ENCODE data around the gene CD36. TPM values are rescaled to one million over a fixed set of nuclear protein-coding genes. Genes with fewer than 3 reads are reported as not detected.

Gene CD36
- total and polyA plus RNA-seq, 2 of the 8 experiments (the other 6 are each of a cell fraction or from before 2014, with no cell fraction given) = 0.33 to 0.60 TPM

DNA sequence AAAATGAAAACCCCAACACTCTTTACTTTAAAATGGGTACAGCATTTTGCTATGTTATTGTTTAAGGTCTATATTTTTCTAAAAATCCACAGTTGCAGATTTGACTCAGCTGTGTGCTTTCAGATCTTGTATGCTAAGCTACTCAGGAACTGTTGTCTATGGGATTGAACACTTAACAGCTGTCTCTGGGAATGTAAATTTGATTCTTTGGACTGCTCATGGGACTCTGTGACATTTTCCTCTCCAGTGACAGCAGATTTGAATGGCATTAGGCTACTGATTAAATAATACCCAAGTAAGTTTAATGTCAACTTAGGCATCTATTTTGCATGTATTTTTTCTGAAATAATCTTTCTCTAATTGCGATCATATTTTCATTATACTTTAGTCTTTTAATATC lies 1.7 kb upstream of the CD36 start:
- H3K27me3 ChIP-seq (replicated peaks in 1 of 4; ENCODE audit: control insufficient read depth in 3 of 4, extremely low read depth in 1 of 4, insufficient read depth in 3 of 4, low read length in 3 of 4) = no peaks in the 10 kb centered on the region
- ChIA-PET POLR2A (ENCODE audit: partially characterized antibody) (no interaction called here), CTCF (ENCODE audit: partially characterized antibody) (no interaction called here)
- FAIRE-seq (no peak), DNase-seq (ENCODE audit: low read depth in 1 of 2, low spot score in 2 of 2) (no peak)
- H3K4me2 ChIP-seq (ENCODE audit: insufficient read depth in 1 of 2, low read depth in 2 of 2, low read length in 2 of 2) = no peak overlapping the region
- H3K79me1 ChIP-seq (ENCODE audit: low read depth, low read length) = no peaks in the 10 kb centered on the region
- no peak overlapping the region for H2BK12ac ChIP-seq (ENCODE audit: low read depth, low read length)
- no peak overlapping the region for H3K18ac ChIP-seq (ENCODE audit: extremely low read depth, low read length)
- H4K91ac ChIP-seq (replicated peaks; ENCODE audit: insufficient read length, low read length) = no peak overlapping the region
- H4K5ac ChIP-seq (ENCODE audit: insufficient read length, low read depth, low read length) = no peak overlapping the region
- no peak overlapping the region for H3K14ac ChIP-seq (ENCODE audit: insufficient read length)
- no peak overlapping the region for H2AK5ac ChIP-seq (ENCODE audit: low read depth, low read length)
- H2AFZ ChIP-seq (ENCODE audit: low read length) = no peak overlapping the region
- no peak overlapping the region for H2BK20ac ChIP-seq (ENCODE audit: low read length)
- no peak overlapping the region for H2BK120ac ChIP-seq (replicated peaks; ENCODE audit: low read depth, low read length)
- H3K79me2 ChIP-seq (ENCODE audit: control insufficient read depth in 1 of 2, insufficient read depth in 2 of 2, low read length in 2 of 2) = no peaks in the 10 kb centered on the region
- H3K56ac ChIP-seq (replicated peaks; ENCODE audit: insufficient read length, low read depth, low read length) = no peak overlapping the region
- H3K4me3 ChIP-seq (ENCODE audit: extremely low read depth in 1 of 4, insufficient read depth in 2 of 4, low read depth in 3 of 4, low read length in 4 of 4) = no peak overlapping the region
- no peak overlapping the region for H2BK5ac ChIP-seq (ENCODE audit: low read depth, low read length)
- no peak overlapping the region for H3K23ac ChIP-seq (ENCODE audit: insufficient read length)
- H4K8ac ChIP-seq (ENCODE audit: extremely low read depth, insufficient read depth, low read length) = no peak overlapping the region
- H2BK15ac ChIP-seq (ENCODE audit: low read length) = no peak overlapping the region
- no peak overlapping the region for H3K4ac ChIP-seq (replicated peaks; ENCODE audit: insufficient read length, low read depth, low read length)
- no peaks in the 10 kb centered on the region for H3K9me3 ChIP-seq (ENCODE audit: insufficient read depth in 2 of 2, low read depth in 1 of 2, low read length in 1 of 2)
- no peak overlapping the region for H3K27ac ChIP-seq (ENCODE audit: low read depth, low read length)
- H3K4me1 ChIP-seq (replicated peaks in 1 of 4; ENCODE audit: control insufficient read depth in 3 of 4, insufficient read depth in 4 of 4, low read length in 3 of 4) = no peaks in the 10 kb centered on the region
- no peaks in the 10 kb centered on the region for H3K23me2 ChIP-seq (ENCODE audit: low read depth, low read length)
- no peaks in the 10 kb centered on the region for H4K20me1 ChIP-seq (replicated peaks in 1 of 2; ENCODE audit: control insufficient read depth in 1 of 2, insufficient read depth in 2 of 2, low read length in 2 of 2)
- H3K9ac ChIP-seq (replicated peaks in 1 of 4; ENCODE audit: extremely low read depth in 1 of 4, low read depth in 3 of 4, low read length in 3 of 4) = no peak overlapping the region
- WGBS, 2 experiments (ENCODE audit: extremely low coverage in 1 of 2, insufficient coverage in 1 of 2, insufficient read length in 1 of 2, insufficient replicate concordance in 2 of 2, low coverage in 1 of 2, low lambda C conversion rate in 2 of 2, missing lambda C conversion rate in 1 of 2) = 92% methylated on average over 1 of the region's 1 CpG; no CpG with 5 or more reads in 1 of the 2 experiments
- H3K36me3 ChIP-seq (ENCODE audit: control insufficient read depth in 2 of 4, insufficient read depth in 4 of 4, low read length in 3 of 4) = no peaks in the 10 kb centered on the region
- no peak for TF ChIP-seq SP1 (IDR thresholded peaks at IDR 0.05; ENCODE audit: low read depth, low read length)
- no peak for TF ChIP-seq KDM5A (IDR thresholded peaks at IDR 0.05; ENCODE audit: low read length)
- TF ChIP-seq POLR2A (IDR thresholded peaks at IDR 0.05; ENCODE audit: control extremely low read depth in 1 of 2, low read depth in 2 of 2, low read length in 2 of 2) = no peak
- no peak for TF ChIP-seq NANOG (IDR thresholded peaks at IDR 0.05; ENCODE audit: insufficient read depth, low read depth, low read length, poor library complexity, severe bottlenecking)
- TF ChIP-seq, protein P1, sequence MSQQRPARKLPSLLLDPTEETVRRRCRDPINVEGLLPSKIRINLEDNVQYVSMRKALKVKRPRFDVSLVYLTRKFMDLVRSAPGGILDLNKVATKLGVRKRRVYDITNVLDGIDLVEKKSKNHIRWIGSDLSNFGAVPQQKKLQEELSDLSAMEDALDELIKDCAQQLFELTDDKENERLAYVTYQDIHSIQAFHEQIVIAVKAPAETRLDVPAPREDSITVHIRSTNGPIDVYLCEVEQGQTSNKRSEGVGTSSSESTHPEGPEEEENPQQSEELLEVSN (IDR thresholded peaks at IDR 0.05) = no peak
- no peak for TF ChIP-seq ASH2L (IDR thresholded peaks at IDR 0.05; ENCODE audit: low read length)

Data from H1 (cell line).